GM18519 (cell line): ENCODE results near the gene RRAGD.

ENCODE experiments used
- ATAC-seq: cut with Tn5 transposase; IDR thresholded peaks from one replicate; pipeline ENCODE4 v1.9.1; 2021; ENCODE audit warnings: mild to moderate bottlenecking, moderate library complexity; ENCODE audit not compliant: unreplicated experiment, low FRiP score

RRAGD gene

DNA sequence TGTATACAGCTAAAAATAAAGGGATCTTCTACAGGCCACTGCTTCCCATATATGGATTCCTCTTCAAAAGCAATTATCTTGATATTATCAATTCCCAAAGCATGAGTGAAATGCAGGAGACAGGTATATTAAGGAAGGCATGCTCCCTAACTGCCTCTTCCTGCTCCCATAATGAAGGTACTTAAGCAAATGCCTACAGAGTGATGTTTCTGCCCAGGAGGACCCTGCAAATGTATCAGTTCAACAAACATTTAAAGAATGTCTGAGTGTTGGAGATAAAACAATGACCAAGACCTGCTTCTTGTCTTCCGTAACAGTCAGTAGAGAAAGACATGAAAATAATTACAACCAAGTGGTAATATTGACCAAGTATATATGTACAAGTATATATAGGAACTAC lies 63.7 kb downstream of the RRAGD start:
- ATAC-seq = no peak

DNA sequence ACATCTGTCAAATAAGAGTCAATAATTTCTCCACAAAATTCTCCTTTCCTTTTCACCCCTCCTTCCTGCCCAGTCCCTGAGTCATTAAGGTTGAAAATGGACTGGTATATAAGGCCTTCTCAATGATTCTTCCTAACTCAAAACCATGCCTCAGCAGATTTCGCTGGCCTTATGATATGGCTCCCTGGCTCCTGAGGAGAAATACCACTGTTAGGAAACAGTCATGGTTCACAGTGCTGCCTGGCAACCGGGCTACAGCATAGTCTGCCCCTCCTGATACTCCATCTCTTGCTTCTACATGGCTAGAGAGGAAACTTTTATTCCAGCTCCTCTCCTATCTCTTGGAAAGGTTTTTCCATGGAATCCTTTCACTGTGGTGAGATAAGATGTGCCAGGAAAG lies 64.2 kb downstream of the RRAGD start:
- no peak for ATAC-seq

DNA sequence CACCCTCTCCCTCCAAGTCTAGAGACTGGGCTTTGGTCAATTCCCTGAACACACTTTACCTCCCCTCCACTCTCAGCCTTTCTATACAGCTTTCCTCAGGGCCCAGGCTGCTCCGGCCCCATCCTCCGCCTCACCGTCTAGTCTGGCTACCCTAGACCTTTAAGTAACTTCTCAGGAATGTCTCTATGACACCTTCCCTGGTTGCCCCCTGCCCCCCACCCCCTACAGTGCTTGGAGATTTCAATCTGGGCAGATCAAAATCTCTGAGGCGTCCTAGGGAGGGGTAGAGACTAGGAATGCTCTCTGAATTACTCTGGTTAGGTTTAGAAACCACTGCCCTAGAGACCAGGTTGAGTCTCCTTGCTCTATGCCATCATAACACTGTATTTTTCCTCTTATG lies 65.6 kb downstream of the RRAGD start:
- no peak for ATAC-seq

DNA sequence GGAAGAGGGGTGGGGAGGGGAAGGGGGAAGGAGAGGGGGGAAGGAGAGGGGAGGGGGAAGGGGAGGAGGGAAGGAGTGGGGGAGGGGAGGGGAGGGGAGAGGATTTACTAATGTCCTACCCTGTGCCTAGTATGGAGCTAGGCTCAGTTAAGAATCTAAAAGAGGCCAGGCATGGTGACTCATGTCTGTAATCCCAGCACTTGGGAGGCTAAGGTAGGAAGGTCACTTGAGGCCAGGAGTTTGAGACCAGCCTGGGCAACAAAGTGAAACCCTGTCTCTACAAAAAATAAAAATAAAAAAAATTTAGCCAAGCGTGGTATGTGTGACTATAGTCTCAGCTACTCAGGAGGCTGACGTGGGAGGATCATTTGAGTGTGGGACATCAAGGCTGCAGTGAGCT lies 72.5 kb downstream of the RRAGD start:
- no peak for ATAC-seq

DNA sequence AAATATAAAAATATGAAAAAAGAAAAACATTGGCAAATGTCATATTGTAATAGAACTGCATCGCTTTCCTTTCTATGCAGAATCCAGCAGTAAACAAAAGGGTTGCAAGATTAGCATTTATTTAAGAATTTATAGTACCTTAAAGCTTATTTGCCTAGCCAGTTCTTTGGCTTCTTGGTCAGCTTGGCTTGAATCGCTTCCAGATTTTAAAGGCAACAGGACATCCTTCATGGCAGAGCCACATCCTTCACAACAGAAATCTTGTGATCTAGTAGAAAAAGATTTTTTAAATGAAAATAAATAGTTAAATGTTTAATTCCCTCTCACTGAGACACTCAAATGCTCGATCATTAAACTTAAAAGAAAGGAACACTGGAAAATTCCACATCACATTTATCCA lies 76.9 kb downstream of the RRAGD start:
- no peak for ATAC-seq

DNA sequence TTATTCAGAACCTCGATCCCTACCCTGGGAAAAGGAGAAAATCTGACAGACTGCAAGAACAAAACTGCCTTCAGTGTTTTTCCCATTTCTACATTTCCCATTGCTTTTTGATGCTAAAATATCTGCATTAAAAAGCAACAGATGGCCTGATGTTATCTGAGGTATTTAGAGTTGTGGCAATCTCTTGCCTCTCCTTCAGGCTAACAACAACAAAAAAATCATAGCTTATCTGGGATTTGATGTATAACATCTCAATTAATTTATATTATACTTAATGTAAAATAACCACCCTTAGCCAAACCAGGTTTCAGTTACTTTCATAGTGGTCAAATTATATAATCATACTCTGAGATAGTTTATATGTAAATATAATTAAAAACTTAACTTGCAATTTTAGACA lies 81.2 kb downstream of the RRAGD start:
- ATAC-seq = no peak

DNA sequence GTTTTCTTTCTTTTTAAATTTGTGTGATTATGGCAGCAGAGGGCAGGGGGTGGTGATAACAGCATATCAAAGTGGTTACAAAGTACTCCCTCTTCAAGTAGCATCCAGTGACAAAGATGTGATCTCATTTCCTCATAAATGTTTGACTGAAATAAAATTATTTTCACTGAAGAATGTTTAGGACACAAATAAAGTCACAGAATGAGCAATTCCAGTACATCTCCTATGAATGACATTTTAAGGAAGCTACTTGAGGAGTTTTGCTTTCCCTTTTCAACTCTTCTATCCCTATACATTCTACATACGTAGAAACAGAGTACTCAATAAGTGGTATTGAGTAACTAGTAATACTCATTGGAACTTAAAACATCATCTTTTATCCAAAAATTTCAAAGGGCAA lies 83.1 kb downstream of the RRAGD start:
- ATAC-seq = no peak

DNA sequence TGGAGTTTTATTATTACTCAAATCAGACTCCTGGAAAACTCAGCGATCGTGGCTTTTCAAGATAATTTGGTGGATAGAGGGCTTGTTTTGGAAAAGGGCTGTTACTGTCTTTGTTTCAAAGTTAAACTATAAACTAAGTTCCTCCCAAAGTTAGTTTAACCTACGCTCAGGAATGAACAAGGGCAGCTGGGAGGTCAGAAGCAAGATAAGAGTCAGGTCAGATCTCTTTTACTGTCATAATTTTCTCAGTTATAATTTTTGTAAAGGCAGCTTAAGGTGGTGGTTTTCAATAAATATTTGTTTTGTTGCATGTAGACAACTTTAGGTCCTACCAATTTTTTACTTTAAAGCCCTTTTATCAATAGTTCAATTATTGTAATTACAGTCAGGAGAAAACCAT lies 87.8 kb downstream of the RRAGD start:
- no peak for ATAC-seq

DNA sequence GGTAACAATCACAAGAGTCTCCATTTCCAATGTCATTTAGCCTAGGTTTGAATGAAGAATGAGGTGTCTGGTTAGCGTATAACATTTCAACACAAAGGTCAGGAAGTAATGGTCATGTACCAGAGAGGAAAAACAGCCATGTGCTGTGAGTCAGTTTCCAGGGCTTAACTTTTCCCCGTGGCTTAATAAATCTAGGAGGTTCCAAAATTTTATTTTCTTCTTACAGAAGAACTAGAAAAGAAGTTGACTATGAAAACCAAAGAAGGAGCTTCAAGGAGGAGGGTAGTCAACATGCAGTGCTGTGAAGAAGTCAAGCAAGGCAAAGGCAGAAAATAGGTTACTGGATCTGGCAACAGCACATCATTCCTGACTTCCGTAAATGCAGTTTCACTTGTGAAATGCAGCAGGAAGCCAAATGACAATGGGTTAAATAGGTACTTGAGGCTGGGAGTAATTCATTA lies 88.5 kb downstream of the RRAGD start:
- no peak for ATAC-seq

DNA sequence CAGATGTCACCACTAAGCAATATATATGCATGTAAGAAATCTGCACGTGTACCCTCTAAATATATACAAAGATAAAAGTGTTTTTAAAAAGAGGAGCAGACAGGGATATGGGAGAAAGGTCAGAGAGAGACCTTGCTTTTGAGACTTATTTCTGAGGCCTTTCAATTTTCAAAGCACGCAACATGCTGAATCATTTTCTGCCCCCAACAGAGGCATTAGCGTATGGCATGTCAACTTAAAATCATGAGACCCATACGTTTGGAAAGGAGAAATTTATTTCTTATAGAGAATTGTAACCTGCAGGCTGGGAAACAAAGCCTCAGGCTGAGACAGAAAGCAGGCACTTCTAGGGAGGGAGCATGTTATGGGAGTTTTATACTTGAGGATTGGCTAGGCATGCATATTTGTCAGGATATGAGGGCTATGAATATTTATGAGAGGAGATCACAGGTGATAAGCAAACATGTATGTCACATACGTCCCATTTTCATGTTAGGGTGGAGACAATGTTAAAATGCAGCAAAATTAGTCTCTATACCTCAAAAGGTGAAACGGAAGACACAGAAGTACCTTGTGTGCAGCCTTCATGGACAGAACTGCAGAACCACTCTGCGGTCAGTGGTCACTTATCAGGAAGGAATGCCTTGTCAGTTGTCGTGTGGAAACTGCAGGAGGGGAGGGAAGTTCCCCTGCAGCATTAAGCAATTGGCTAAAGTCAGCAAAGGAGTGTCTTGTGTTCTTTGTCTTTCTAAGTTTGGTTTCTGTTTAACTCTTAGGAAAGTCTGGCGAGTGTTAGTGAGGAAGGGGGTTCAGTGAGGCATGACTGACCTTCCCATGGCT lies 90.7 kb downstream of the RRAGD start:
- no peak for ATAC-seq

DNA sequence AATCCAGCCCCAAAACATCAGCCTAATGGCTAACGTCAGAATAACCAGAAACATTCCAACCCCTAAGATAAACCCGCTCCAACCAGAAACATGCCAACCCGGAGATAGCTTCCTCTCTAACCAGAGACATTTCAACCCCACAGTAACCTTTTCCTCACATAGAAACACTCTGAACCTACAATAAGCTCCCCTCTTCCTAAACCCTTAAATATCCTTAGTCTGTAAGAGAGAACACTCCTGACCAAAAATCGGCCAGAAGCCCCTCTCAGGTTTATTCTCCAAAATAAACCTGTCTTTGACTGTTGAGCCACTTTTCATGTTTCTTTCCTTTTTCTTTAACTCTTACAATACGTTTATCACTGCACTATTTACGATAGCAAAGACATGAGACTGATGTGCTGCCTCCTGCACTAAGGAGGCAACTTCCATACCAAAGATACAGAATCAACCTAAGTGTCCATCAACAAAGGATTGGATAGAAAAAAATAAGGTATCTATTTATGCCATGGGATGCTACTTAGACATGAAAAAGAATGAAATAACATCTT lies 92.0 kb downstream of the RRAGD start:
- ATAC-seq = no peak

DNA sequence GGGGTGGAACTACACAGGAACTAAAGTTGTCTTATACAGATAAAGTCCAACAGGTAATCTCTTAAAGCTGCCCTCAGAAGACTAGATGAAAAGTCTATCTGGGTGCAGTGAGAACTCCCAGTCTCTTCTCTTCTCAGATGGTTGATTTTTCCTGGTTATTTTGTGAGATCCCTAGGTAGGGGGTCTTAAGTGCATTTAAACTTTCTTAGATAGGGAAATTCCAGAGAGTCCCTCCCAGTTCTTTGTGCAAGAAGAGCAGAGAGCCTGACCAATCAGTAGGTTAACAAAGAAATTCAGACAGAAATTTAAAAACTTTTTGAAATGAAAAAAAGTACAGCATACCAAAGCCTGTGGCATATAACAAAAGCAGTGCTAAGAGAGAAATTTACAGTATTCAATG lies 95.0 kb downstream of the RRAGD start:
- ATAC-seq = no peak

DNA sequence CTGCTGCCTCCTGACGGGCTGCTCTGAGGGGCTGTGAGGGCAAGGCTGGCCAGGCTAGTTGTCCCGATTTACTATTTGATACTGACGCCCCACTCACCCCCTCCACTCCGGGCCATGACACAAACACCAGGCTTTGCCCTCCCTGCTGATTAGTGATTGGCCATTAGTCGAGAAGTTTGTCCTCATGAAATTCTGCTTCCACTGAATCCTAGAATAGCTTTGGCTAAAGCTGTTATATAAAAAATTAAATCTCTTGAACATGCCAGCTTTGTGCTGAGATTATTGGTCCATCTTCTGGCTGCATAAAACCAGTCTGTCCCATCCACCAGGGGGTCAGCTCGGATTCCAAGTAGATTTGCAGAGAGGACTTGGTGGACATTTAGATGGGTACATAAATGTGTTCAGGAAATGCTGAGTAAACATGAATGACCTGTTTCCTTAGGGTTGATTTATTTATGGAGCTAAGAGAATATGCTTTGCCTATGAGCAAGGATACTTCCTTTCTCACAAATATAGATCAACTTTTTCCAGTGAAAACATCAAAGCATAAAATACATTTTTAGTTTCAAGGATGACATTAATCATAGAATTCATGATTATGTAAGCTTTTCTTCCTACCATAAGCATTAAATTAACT lies 96.7 kb downstream of the RRAGD start, which contains the start of gene GABRR2:
Gene GABRR2 (minus strand): TSS at position 51 of the 637 bp plus-strand sequence. CDS start 134 bp downstream, outside the sequence.
- ATAC-seq = no peak

DNA sequence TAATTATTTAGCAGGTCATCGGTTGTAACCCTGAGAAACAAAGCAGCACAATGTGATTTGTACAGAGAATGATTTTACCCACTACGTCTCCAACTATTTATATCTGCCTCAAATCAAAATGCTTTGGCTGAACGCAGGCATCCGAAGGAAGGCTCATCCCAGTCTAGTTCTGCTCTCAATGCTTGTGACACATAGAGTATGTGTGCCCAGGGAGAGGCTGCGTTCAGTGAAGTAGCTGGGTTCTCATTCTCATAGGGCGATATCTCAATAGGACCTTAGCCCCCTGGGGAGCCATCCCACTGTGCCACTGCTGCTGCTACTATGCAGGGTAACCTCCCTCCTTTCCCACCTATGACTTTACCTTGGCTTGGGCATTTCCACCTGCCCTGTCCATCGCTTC lies 97.4 kb downstream of the RRAGD start:
- no peak for ATAC-seq
